GM12892 (cell line): ENCODE measurements around the gene PRDX3.

ENCODE experiments used
- POLR2A ChIP-seq: IDR thresholded peaks from 2 replicates; pipeline ENCODE4 v1.6.1; 2011; ENCODE audit warnings: low read depth, low read length, control low read depth
- POLR2AphosphoS5 ChIP-seq: IDR thresholded peaks from 2 replicates; pipeline ENCODE4 v1.6.1; 2011; ENCODE audit warnings: low read depth, low read length, control low read depth
- TAF1 ChIP-seq: IDR thresholded peaks from 2 replicates; pipeline ENCODE4 v1.6.1; 2011; ENCODE audit warnings: low read depth, mild to moderate bottlenecking, control low read depth, low read length, borderline replicate concordance

GRCh38 chr10:119176166-119176565 is 2.4 kb downstream of the PRDX3 start:
- TF ChIP-seq TAF1 (no peak), POLR2A (no peak), POLR2AphosphoS5 (no peak)
